HCT116 (cell line): ENCODE data around the gene CGB5. TPM values are rescaled to one million over a fixed set of nuclear protein-coding genes. Genes with fewer than 3 reads are reported as not detected.

Experiments used
- ATAC-seq: fragments of 200-7000 bp; cut with Tn5 transposase; 2 replicates; pipeline ENCODE4 v1.9.1; 2020; ENCODE audit warnings: mild to moderate bottlenecking, moderate library complexity
- BruUV-seq: library from RNA; stranded (reverse); fragments of 400-500 nt; replicated peaks from 2 replicates; lab custom pipeline; 2021; lab: Mats Ljungman, UMichigan
- CTCF ChIA-PET: fragments of 300-600 bp; sonication (Branson Sonifier 250); formaldehyde crosslinking; loops from one replicate; lab custom pipeline; 2021; ENCODE audit warnings: antibody characterized with exemption; lab: Charles Lee
- POLR2A ChIA-PET: fragments of 300-600, 350-600 bp; sonication (Branson Sonifier 250); formaldehyde crosslinking; loops from one replicate; lab custom pipeline; 2021; ENCODE audit warnings: antibody characterized with exemption; lab: Charles Lee
- RAD21 ChIA-PET, 2 experiments: fragments of 300-600 bp; sonication (Branson Sonifier 250); formaldehyde crosslinking; loops; one replicate each; lab custom pipeline; 2023; ENCODE audit warnings: low total read pairs in 2 of 2; ENCODE audit not compliant: uncharacterized antibody in 2 of 2, unreplicated experiment in 2 of 2, low non-redundant PET in 1 of 2; lab: Charles Lee
- DNase-seq: peaks from one replicate; pipeline ENCODE4 v3.0.0-alpha.2; 2010; ENCODE audit warnings: low read depth, low spot score
- H2AFZ ChIP-seq: fragments of 200-600 bp; shearing (Covaris generic), sonication (generic); 2 replicates; pipeline ENCODE4 v1.6.1; 2017; ENCODE audit warnings: low read depth, mixed run types, mixed read lengths, antibody characterized with exemption, low read length; ENCODE audit not compliant: poor library complexity, severe bottlenecking
- H3K27ac ChIP-seq: 2 replicates; pipeline ENCODE4 v1.5.1; 2012; ENCODE audit warnings: low read depth, low read length
- H3K27me3 ChIP-seq: fragments of 200-600 bp; sonication (generic); 2 replicates; pipeline ENCODE4 v1.6.1; 2016; ENCODE audit warnings: mixed run types, low read length, mixed read lengths; ENCODE audit not compliant: insufficient read depth
- H3K36me3 ChIP-seq, 2 experiments: fragments of 200-500 bp in 1 of 2; fragments of 200-600 bp in 1 of 2; sonication (Bioruptor generic) in 1 of 2; sonication (generic) in 1 of 2; 2 replicates each; pipeline versions ENCODE4 v1.5.1 to v1.6.1; 2014 to 2016; ENCODE audit warnings: low read length in 2 of 2, inconsistent platforms in 1 of 2, mixed read lengths in 1 of 2, mixed run types in 1 of 2; ENCODE audit not compliant: insufficient read depth in 2 of 2, control insufficient read depth in 1 of 2
- H3K4me1 ChIP-seq, 2 experiments: fragments of 200-600 bp in 1 of 2; sonication (generic) in 1 of 2; 2 replicates each; pipeline versions ENCODE4 v1.5.1 to v1.6.1; 2012 to 2017; ENCODE audit warnings: low read length in 2 of 2, inconsistent platforms in 1 of 2, mild to moderate bottlenecking in 1 of 2, mixed read lengths in 1 of 2, mixed run types in 1 of 2, moderate library complexity in 1 of 2; ENCODE audit not compliant: insufficient read depth in 2 of 2, control insufficient read depth in 1 of 2
- H3K4me2 ChIP-seq: fragments of 200-600 bp; sonication (generic); 2 replicates; pipeline ENCODE4 v1.6.1; 2017; ENCODE audit warnings: mixed run types, low read length, mixed read lengths
- H3K4me3 ChIP-seq, 2 experiments: fragments of 200-600 bp in 1 of 2; sonication (generic) in 1 of 2; replicated peaks in 1 of 2; 2 replicates each; pipeline ENCODE4 v1.5.1; 2011 to 2016; ENCODE audit warnings: low read length in 2 of 2, control low read depth in 1 of 2, low read depth in 1 of 2, mild to moderate bottlenecking in 1 of 2, mixed read lengths in 1 of 2, mixed run types in 1 of 2
- H3K79me2 ChIP-seq: fragments of 200-600 bp; sonication (generic); 2 replicates; pipeline ENCODE4 v1.6.1; 2017; ENCODE audit warnings: mild to moderate bottlenecking, mixed run types, low read length, moderate library complexity, mixed read lengths; ENCODE audit not compliant: insufficient read depth
- H3K9ac ChIP-seq: fragments of 200-600 bp; sonication (generic); 2 replicates; pipeline ENCODE4 v1.6.1; 2016; ENCODE audit warnings: low read length, mixed read lengths
- H3K9me2 ChIP-seq: fragments of 200-600 bp; sonication (generic), shearing (Covaris generic); 2 replicates; pipeline ENCODE4 v1.6.1; 2017; ENCODE audit warnings: mixed run types, mild to moderate bottlenecking, moderate library complexity; ENCODE audit not compliant: insufficient read depth
- H3K9me3 ChIP-seq, 2 experiments: fragments of 200-500 bp in 1 of 2; fragments of 200-600 bp in 1 of 2; sonication (Bioruptor generic) in 1 of 2; sonication (generic) in 1 of 2; 2 replicates each; pipeline ENCODE4 v1.6.1; 2014 to 2017; ENCODE audit warnings: low read length in 2 of 2, mixed read lengths in 2 of 2, inconsistent platforms in 1 of 2, low read depth in 1 of 2, mild to moderate bottlenecking in 1 of 2, mixed run types in 1 of 2, moderate library complexity in 1 of 2; ENCODE audit not compliant: control insufficient read depth in 1 of 2, insufficient read depth in 1 of 2
- H4K20me1 ChIP-seq: fragments of 200-600 bp; sonication (generic), shearing (Covaris generic); 2 replicates; pipeline ENCODE4 v1.6.1; 2017; ENCODE audit warnings: mixed run types, mild to moderate bottlenecking, moderate library complexity; ENCODE audit not compliant: insufficient read depth
- CBX3 ChIP-seq: IDR thresholded peaks from 2 replicates; pipeline ENCODE4 v1.6.1; 2012; ENCODE audit warnings: low read depth
- EGR1 ChIP-seq: IDR thresholded peaks from 2 replicates; pipeline ENCODE4 v1.6.1; 2012; ENCODE audit warnings: low read depth
- FOSL1 ChIP-seq: IDR thresholded peaks from 2 replicates; pipeline ENCODE4 v1.6.1; 2012; ENCODE audit warnings: low read depth
- JUND ChIP-seq: IDR thresholded peaks from 2 replicates; pipeline ENCODE4 v1.6.1; 2012
- POLR2A ChIP-seq: IDR thresholded peaks from 2 replicates; pipeline ENCODE4 v1.7.0; 2011; ENCODE audit warnings: borderline replicate concordance; ENCODE audit not compliant: insufficient read depth, insufficient read length; ENCODE audit errors: extremely low read depth
- SRF ChIP-seq: IDR thresholded peaks from 2 replicates; pipeline ENCODE4 v1.6.1; 2012; ENCODE audit warnings: low read depth
- YY1 ChIP-seq: IDR thresholded peaks from 2 replicates; pipeline ENCODE4 v1.6.1; 2011; ENCODE audit warnings: low read length, low read depth, moderate library complexity, mild to moderate bottlenecking; ENCODE audit not compliant: insufficient replicate concordance; ENCODE audit errors: extremely low read depth
- intact Hi-C: fragments of 100-400 bp; cut with micrococcal nuclease; formaldehyde crosslinking; loops from 2 replicates; pipeline ENCODE4 v1.10.0; 2022
- total RNA-seq: library from RNA; stranded (reverse); gene quantifications from one replicate; pipeline ENCODE4 v1.2.1, GENCODE V29; 2021; ENCODE audit not compliant: unreplicated experiment
- TF ChIP-seq, protein P1 (sequence below), 3 experiments: fragments of 200-600 bp in 1 of 3; sonication (generic) in 1 of 3; IDR thresholded peaks in 2 of 3; conservative IDR thresholded peaks in 1 of 3; 2 replicates each; pipeline ENCODE4 v1.5.1; 2012 to 2017; ENCODE audit warnings: low read depth in 2 of 3, low read length in 2 of 3, antibody characterized with exemption in 1 of 3, borderline replicate concordance in 1 of 3, control low read depth in 1 of 3, mild to moderate bottlenecking in 1 of 3, mixed read lengths in 1 of 3, mixed run types in 1 of 3, moderate library complexity in 1 of 3; ENCODE audit not compliant: insufficient read depth in 1 of 3
- TF ChIP-seq, protein P2 (sequence below): IDR thresholded peaks from 2 replicates; pipeline ENCODE4 v1.6.1; 2011; ENCODE audit warnings: mild to moderate bottlenecking, low read length, moderate library complexity; ENCODE audit not compliant: insufficient replicate concordance; ENCODE audit errors: extremely low read depth
- TF ChIP-seq, protein P3 (sequence below): IDR thresholded peaks from 2 replicates; pipeline ENCODE4 v1.6.1; 2012

The CGB5 gene
- total RNA-seq, 1 experiment from 2014 or later, result not detected

DNA sequence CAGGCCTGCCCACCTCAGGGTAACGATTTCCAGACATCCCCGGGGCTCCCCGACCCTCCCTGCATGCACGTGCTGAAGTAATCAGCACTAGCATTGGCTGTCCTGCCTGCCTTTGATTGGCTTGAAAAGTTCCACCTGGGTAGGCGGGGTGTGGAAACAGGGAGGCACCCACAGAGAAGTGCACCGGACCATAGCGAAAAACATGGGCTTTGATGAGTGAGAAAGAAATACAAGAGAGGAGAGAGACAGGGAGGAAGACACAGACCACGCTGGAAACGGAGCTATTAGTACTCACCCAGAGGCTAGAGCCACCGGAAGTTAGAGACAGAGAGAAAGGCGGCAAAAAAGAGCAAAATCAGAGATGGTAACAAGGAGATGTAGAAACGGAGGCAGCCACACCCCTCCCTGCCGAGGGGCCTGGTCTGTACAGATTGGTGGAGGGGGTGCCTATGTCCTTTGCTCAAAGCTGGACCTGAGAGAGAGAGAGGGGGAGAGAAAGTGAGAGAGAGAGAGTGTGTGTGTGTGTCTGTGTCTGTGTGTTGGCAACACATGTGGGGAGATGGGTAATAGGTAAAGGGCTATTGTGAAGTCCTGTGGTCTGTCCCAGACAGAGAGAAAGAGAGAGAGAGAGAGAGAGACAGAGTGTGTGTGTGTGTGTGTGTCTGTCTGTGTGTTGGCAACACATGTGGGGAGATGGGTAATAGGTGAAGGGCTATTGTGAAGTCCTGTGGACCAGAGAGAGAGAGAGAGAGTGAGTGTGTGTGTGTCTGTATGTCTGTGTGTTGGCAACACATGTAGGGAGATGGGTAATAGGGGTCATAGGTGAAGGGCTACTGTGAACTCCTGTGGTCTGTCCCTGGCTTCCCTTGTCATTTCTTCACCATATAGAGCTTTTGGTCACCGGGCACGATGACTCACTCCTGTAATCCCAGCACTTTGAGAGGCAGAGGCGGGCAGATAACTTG lies 22.4 kb upstream of the CGB5 start:
- CTCF ChIA-PET, result interaction anchor here (0.7 to 4.3 kb wide), 5 partner anchors 21 to 204 kb away, joined by 3 to 44 read pairs (median 4); partner anchors contain the start of genes GYS1 and RUVBL2
- Histone ChIP-seq H3K27ac (0 out of 2 replicates have a peak overlapping the region, but pooled peaks have one; percentile 9), H3K36me3 (no peaks in the 10 kb centered on the region), H3K9me3 (no peaks in the 10 kb centered on the region), H3K9ac (no peak overlapping the region), H3K27me3 (no peaks in the 10 kb centered on the region), H2AFZ (no peak overlapping the region), H3K4me1 (peaks cover 31 to 55% of the 10 kb centered on the region in 2 experiments), H3K4me3 (no peak overlapping the region), H3K9me2 (no peaks in the 10 kb centered on the region), H3K4me2 (peak overlapping the region; percentile 24), H4K20me1 (no peaks in the 10 kb centered on the region), H3K79me2 (no peaks in the 10 kb centered on the region)
- DNase-seq (no peak), ATAC-seq (no peak)
- RAD21 ChIA-PET, result no interaction called here
- POLR2A ChIA-PET, result interaction anchor here (1.4 kb wide), 1 partner anchor 28 kb away, joined by 3 read pairs; the partner anchor contains the start of gene RUVBL2
- BruUV-seq, result no TSS peak
- TF ChIP-seq JUND, result no peak
- no peak for TF ChIP-seq SRF
- no peak for TF ChIP-seq EGR1
- TF ChIP-seq, protein P1, sequence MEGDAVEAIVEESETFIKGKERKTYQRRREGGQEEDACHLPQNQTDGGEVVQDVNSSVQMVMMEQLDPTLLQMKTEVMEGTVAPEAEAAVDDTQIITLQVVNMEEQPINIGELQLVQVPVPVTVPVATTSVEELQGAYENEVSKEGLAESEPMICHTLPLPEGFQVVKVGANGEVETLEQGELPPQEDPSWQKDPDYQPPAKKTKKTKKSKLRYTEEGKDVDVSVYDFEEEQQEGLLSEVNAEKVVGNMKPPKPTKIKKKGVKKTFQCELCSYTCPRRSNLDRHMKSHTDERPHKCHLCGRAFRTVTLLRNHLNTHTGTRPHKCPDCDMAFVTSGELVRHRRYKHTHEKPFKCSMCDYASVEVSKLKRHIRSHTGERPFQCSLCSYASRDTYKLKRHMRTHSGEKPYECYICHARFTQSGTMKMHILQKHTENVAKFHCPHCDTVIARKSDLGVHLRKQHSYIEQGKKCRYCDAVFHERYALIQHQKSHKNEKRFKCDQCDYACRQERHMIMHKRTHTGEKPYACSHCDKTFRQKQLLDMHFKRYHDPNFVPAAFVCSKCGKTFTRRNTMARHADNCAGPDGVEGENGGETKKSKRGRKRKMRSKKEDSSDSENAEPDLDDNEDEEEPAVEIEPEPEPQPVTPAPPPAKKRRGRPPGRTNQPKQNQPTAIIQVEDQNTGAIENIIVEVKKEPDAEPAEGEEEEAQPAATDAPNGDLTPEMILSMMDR (IDR thresholded peaks at IDR 0.05 in 2 of 3, conservative IDR thresholded peaks at IDR 0.05 in 1 of 3; ENCODE audit: borderline replicate concordance in 1 of 3, insufficient read depth in 1 of 3, low read depth in 2 of 3, low read length in 2 of 3), result no peak
- TF ChIP-seq, protein P2, sequence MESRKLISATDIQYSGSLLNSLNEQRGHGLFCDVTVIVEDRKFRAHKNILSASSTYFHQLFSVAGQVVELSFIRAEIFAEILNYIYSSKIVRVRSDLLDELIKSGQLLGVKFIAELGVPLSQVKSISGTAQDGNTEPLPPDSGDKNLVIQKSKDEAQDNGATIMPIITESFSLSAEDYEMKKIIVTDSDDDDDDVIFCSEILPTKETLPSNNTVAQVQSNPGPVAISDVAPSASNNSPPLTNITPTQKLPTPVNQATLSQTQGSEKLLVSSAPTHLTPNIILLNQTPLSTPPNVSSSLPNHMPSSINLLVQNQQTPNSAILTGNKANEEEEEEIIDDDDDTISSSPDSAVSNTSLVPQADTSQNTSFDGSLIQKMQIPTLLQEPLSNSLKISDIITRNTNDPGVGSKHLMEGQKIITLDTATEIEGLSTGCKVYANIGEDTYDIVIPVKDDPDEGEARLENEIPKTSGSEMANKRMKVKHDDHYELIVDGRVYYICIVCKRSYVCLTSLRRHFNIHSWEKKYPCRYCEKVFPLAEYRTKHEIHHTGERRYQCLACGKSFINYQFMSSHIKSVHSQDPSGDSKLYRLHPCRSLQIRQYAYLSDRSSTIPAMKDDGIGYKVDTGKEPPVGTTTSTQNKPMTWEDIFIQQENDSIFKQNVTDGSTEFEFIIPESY, result no peak
- TF ChIP-seq FOSL1, result peak; percentile 22; the same call in 1 of the 2 replicates
- TF ChIP-seq POLR2A, result no peak
- TF ChIP-seq, protein P3, sequence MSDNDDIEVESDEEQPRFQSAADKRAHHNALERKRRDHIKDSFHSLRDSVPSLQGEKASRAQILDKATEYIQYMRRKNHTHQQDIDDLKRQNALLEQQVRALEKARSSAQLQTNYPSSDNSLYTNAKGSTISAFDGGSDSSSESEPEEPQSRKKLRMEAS, result 0 out of 2 replicates have a peak, but pooled peaks have one; percentile 18
- TF ChIP-seq CBX3, result no peak
- no peak for TF ChIP-seq YY1
- intact Hi-C loops, result no loop called here
